ENCODE data around the gene LKAAEAR1. TPM values are rescaled to one million over a fixed set of nuclear protein-coding genes. Genes with fewer than 3 reads are reported as not detected.

The LKAAEAR1 gene
- polyA plus RNA-seq, 1 experiment = not detected

DNA sequence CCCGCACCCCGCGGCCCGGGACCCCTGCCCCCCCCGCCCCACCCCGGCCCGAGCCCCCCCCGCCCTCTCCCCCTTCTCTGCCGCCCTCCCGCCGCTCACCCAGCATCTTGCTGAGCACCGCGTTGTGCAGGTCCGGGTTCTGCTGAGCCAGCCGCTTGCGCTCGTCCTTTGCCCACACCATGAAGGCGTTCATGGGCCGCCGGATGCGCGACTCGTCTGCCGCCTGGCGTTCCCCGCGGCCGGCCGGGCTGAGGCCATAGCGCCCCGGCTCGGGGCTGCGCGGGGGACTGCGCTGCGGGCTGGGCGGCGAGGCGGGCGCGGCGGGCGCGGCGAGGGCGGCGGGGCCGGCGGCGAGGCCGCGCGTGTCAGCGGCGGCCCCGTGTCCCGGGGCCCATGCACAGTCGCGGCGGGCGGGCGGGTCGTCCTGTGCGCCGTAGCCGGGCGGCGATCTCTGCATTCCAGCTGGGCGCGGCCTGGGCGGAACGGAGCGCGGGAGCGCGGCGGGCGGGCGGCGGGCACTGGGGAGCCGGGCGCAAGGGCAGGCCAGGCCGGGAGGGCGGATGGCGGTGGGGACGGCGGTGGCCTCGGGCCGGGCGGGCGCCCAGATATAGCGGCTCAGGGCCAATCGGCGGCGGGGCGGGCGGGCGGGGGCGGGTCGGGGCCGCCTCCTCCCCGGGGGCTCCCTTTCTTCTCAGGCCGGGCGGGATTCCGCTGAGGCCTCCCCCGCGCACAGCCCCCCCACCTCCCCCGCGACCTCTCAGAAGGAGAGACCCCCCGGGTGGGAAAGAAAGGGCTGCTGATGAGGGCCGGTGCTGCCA is 34.9 kb downstream of the LKAAEAR1 start, which contains the start of gene SOX18:
TSS of gene SOX18 (minus strand) at position 580 of the 818 bp plus-strand sequence. CDS start at position 457, 123 bp downstream.
- TF ChIP-seq, protein P1, sequence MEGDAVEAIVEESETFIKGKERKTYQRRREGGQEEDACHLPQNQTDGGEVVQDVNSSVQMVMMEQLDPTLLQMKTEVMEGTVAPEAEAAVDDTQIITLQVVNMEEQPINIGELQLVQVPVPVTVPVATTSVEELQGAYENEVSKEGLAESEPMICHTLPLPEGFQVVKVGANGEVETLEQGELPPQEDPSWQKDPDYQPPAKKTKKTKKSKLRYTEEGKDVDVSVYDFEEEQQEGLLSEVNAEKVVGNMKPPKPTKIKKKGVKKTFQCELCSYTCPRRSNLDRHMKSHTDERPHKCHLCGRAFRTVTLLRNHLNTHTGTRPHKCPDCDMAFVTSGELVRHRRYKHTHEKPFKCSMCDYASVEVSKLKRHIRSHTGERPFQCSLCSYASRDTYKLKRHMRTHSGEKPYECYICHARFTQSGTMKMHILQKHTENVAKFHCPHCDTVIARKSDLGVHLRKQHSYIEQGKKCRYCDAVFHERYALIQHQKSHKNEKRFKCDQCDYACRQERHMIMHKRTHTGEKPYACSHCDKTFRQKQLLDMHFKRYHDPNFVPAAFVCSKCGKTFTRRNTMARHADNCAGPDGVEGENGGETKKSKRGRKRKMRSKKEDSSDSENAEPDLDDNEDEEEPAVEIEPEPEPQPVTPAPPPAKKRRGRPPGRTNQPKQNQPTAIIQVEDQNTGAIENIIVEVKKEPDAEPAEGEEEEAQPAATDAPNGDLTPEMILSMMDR (IDR thresholded peaks at IDR 0.05; ENCODE audit: insufficient read depth, low read depth, low read length) = no peak
- H3K27me3 ChIP-seq (ENCODE audit: control insufficient read depth, insufficient read depth, low read length) = peaks cover 32% of the 10 kb centered on the region
- no peaks in the 10 kb centered on the region for H3K36me3 ChIP-seq (ENCODE audit: control insufficient read depth, insufficient read depth, low read length)
- ChIA-PET POLR2A (no interaction called here), CTCF (interaction anchor here (0.6 to 1.8 kb wide), 2 partner anchors 10 kb away, joined by 4 read pairs; no protein-coding TSS in a partner anchor)
- no peak for DNase-seq (ENCODE audit: low read depth)
- H3K4me3 ChIP-seq (ENCODE audit: low read depth, low read length) = peak within 1 kb of the TSS; percentile 16

DNA sequence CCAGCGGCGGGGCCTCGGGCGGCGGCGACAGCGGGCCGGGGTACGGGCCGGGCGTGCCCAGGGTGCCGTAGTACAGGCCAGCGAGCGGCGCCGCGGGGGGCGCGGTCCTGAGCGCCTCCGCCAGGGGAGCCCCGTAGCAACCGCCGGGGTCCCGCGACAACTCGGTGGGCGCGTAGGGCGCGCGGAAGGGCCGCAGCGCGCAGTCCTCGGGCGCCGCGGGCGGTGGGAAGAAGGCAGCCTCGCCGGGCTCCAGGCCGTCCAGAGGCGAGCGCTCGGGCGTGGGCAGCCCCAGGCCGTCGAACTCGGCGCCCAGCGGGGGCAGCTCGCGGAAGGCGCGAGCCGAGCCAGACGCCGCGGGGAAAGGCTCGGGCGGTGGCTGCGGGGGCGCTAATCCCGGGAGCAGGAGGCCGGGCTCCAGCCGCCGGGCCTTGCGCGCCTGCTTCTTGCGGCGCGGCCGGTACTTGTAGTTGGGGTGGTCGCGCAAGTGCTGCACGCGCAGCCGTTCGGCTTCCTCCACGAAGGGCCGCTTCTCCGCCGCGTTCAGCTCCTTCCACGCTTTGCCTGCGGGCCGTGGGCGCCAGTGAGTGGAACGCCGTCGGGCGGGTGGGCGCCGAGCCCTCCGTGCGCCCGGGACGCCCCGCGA is 35.7 kb downstream of the LKAAEAR1 start:
- peaks cover 32% of the 10 kb centered on the region for H3K27me3 ChIP-seq (ENCODE audit: control insufficient read depth, insufficient read depth, low read length)
- no peak overlapping the region for H3K4me3 ChIP-seq (ENCODE audit: low read depth, low read length)
- H3K36me3 ChIP-seq (ENCODE audit: control insufficient read depth, insufficient read depth, low read length) = no peaks in the 10 kb centered on the region
- no peak for DNase-seq (ENCODE audit: low read depth)
- POLR2A ChIA-PET = no interaction called here
- CTCF ChIA-PET = no interaction called here
- TF ChIP-seq, protein P1 (IDR thresholded peaks at IDR 0.05; ENCODE audit: insufficient read depth, low read depth, low read length) = no peak

DNA sequence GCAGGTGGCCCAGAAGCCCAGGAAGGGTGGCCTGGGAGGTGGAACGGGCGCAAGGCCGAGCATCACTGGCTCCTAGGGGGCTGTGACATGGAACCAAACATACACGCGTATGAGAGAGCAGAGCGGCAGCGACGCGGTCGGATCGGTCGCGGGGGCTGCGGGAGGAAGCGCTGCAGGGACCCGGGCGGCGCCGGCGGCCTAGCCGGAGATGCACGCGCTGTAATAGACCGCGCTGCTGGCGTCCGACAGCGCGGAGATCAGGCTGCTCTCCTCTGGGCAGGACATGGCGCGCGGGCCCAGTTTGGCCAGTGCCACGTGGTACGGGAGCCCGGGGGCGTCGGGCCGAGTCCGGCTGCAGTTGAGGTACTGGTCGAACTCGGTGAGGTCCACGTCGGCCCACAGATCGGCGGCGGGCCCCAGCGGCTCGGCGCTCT is 36.2 kb downstream of the LKAAEAR1 start:
- ChIA-PET POLR2A (no interaction called here), CTCF (interaction anchor here (1.7 kb wide), 1 partner anchor 9 kb away, joined by 7 read pairs; no protein-coding TSS in a partner anchor)
- Histone ChIP-seq H3K27me3 (ENCODE audit: control insufficient read depth, insufficient read depth, low read length) (peaks cover 31% of the 10 kb centered on the region), H3K4me3 (ENCODE audit: low read depth, low read length) (no peak overlapping the region), H3K36me3 (ENCODE audit: control insufficient read depth, insufficient read depth, low read length) (no peaks in the 10 kb centered on the region)
- TF ChIP-seq, protein P1 (IDR thresholded peaks at IDR 0.05; ENCODE audit: insufficient read depth, low read depth, low read length) = no peak
- DNase-seq (ENCODE audit: low read depth) = no peak

DNA sequence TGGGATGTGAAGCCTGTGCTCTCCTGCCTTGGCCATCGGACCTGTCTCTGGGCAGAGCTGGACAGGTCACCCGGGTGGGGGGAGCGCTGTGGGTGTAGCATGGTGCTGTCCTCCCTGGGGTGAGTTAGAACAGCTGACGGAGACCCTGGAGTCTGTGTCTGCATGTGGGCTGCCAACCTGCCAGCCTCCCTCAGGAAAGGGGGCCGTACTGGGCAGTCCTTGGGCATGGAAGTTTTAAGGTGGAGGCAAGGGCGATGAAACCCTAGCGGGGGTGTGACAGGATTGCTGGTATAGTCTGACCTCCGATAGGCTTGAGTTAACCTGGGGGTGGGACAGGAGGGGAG is 37.2 kb downstream of the LKAAEAR1 start:
- CTCF ChIA-PET = interaction anchor here (1.7 kb wide), 1 partner anchor 10 kb away, joined by 7 read pairs; no protein-coding TSS in a partner anchor
- POLR2A ChIA-PET = no interaction called here
- no peak overlapping the region for H3K4me3 ChIP-seq (ENCODE audit: low read depth, low read length)
- H3K27me3 ChIP-seq (ENCODE audit: control insufficient read depth, insufficient read depth, low read length) = peaks cover 30% of the 10 kb centered on the region
- DNase-seq (ENCODE audit: low read depth) = no peak
- no peaks in the 10 kb centered on the region for H3K36me3 ChIP-seq (ENCODE audit: control insufficient read depth, insufficient read depth, low read length)
- TF ChIP-seq, protein P1 (IDR thresholded peaks at IDR 0.05; ENCODE audit: insufficient read depth, low read depth, low read length) = no peak

DNA sequence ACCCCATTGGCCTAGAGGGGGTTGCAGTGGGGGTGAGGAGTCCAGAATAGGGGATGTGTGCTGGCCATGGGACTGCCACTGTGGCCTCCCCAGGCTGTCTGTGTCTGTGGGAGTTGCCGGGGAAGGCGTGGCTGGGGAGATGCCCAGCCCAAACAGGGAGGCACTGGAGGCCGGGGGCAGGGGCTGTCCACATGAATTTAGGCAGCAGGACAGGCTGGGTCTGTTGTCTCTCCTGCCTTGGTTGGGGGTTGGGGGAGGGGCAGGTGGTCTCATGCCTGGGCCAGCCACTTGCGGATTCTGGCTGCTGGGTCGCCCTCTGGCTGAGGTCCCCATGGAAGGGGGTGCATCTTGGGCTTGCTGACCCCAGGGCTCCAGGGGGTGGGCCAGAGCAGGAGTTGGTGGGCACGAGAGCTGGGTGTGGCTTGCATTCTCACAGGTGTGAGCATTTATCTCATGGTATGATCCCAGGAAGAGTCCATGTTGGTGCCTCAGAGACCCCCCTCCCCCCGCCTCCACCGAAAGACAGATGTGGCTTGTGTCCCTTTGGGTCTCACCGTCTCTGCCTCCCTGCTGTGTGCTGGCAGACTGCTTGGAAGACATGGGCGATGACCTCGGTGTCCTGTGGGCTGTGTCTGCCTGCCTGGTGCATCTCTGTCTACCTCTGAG is 38.7 kb downstream of the LKAAEAR1 start:
- POLR2A ChIA-PET = no interaction called here
- no peak for DNase-seq (ENCODE audit: low read depth)
- Histone ChIP-seq H3K27me3 (ENCODE audit: control insufficient read depth, insufficient read depth, low read length) (peaks cover 38% of the 10 kb centered on the region), H3K36me3 (ENCODE audit: control insufficient read depth, insufficient read depth, low read length) (no peaks in the 10 kb centered on the region), H3K4me3 (ENCODE audit: low read depth, low read length) (no peak overlapping the region)
- CTCF ChIA-PET = interaction anchor here (1.3 kb wide), 2 partner anchors 8 to 12 kb away, joined by 7 to 8 read pairs; no protein-coding TSS in a partner anchor
- TF ChIP-seq, protein P1 (IDR thresholded peaks at IDR 0.05; ENCODE audit: insufficient read depth, low read depth, low read length) = no peak
